CD14-positive monocyte (primary cell): ENCODE measurements around the gene EDARADD. TPM values are rescaled to one million over a fixed set of nuclear protein-coding genes. Genes with fewer than 3 reads are reported as not detected.

Experiments
- DNase-seq, 3 donors: peaks; one replicate each; pipeline ENCODE4 v3.0.0-alpha.2; 2011 to 2022
- H2AFZ ChIP-seq: 2 replicates; pipeline ENCODE4 v1.6.0; 2012; ENCODE audit warnings: mild to moderate bottlenecking, low read depth, low read length, inconsistent platforms; ENCODE audit not compliant: insufficient read depth, poor library complexity, severe bottlenecking
- H3K27ac ChIP-seq, 2 donors: 1 replicate in 1 of 2; 2 replicates in 1 of 2; pipeline ENCODE4 v1.5.1; 2012 to 2013; ENCODE audit warnings: low read length in 2 of 2, control low read depth in 1 of 2, inconsistent platforms in 1 of 2, low read depth in 1 of 2, mild to moderate bottlenecking in 1 of 2
- H3K27me3 ChIP-seq, 2 donors: one replicate each; pipeline versions ENCODE4 v1.6.0 to v1.6.1; 2011 to 2013; ENCODE audit warnings: low read length in 2 of 2; ENCODE audit not compliant: control insufficient read depth in 2 of 2, insufficient read depth in 2 of 2
- H3K36me3 ChIP-seq, 2 donors: replicated peaks in 1 of 2; 1 replicate in 1 of 2; 2 replicates in 1 of 2; pipeline versions ENCODE4 v1.5.1 to v1.6.1; 2012 to 2013; ENCODE audit warnings: low read length in 2 of 2, control low read depth in 1 of 2, inconsistent platforms in 1 of 2, mild to moderate bottlenecking in 1 of 2; ENCODE audit not compliant: insufficient read depth in 2 of 2, control insufficient read depth in 1 of 2
- H3K4me1 ChIP-seq, 2 donors: 1 replicate in 1 of 2; 2 replicates in 1 of 2; pipeline versions ENCODE4 v1.5.1 to v1.6.1; 2012 to 2013; ENCODE audit warnings: low read length in 2 of 2, control low read depth in 1 of 2, inconsistent platforms in 1 of 2, mild to moderate bottlenecking in 1 of 2, moderate library complexity in 1 of 2; ENCODE audit not compliant: insufficient read depth in 2 of 2, control insufficient read depth in 1 of 2
- H3K4me2 ChIP-seq: replicated peaks from 2 replicates; pipeline ENCODE3; 2012; ENCODE audit warnings: low read length, moderate library complexity, mild to moderate bottlenecking; ENCODE audit not compliant: poor library complexity, severe bottlenecking; ENCODE audit errors: extremely low read depth
- H3K4me3 ChIP-seq, 3 experiments: fragments of 200-600 bp in 1 of 3; sonication (generic) in 1 of 3; replicated peaks in 1 of 3; 1 replicate in 2 of 3; 2 replicates in 1 of 3; pipeline ENCODE4 v1.5.1; 2011 to 2013; ENCODE audit warnings: low read length in 3 of 3, mild to moderate bottlenecking in 3 of 3, control low read depth in 2 of 3, low read depth in 2 of 3, inconsistent platforms in 1 of 3, moderate library complexity in 1 of 3
- H3K79me2 ChIP-seq: 2 replicates; pipeline ENCODE4 v1.6.0; 2012; ENCODE audit warnings: mild to moderate bottlenecking, control low read depth, inconsistent platforms, low read length, moderate library complexity; ENCODE audit not compliant: insufficient read depth
- H3K9ac ChIP-seq: 2 replicates; pipeline ENCODE4 v1.6.0; 2017; ENCODE audit warnings: low read length, mild to moderate bottlenecking; ENCODE audit not compliant: insufficient read depth, poor library complexity, severe bottlenecking
- H3K9me3 ChIP-seq, 2 donors: replicated peaks in 1 of 2; 1 replicate in 1 of 2; 2 replicates in 1 of 2; pipeline versions ENCODE4 v1.5.1 to v1.6.1; 2012 to 2013; ENCODE audit warnings: low read length in 2 of 2, control low read depth in 1 of 2; ENCODE audit not compliant: control insufficient read depth in 1 of 2, insufficient read depth in 1 of 2
- H4K20me1 ChIP-seq: 2 replicates; pipeline ENCODE4 v1.6.0; 2012; ENCODE audit warnings: mild to moderate bottlenecking, low read length, control low read depth, moderate library complexity; ENCODE audit not compliant: insufficient read depth
- H3K27ac Mint-ChIP-seq, 7 donors: one replicate each; pipeline ENCODE4 v1.8.0; 2020; ENCODE audit warnings: mild to moderate bottlenecking in 7 of 7, mixed read lengths in 7 of 7, moderate library complexity in 6 of 7, inconsistent platforms in 2 of 7
- H3K27me3 Mint-ChIP-seq, 3 donors: one replicate each; pipeline ENCODE4 v1.8.0; 2021 to 2022; ENCODE audit warnings: low read depth in 3 of 3, mild to moderate bottlenecking in 3 of 3, mixed read lengths in 3 of 3, moderate library complexity in 3 of 3, inconsistent platforms in 1 of 3
- H3K36me3 Mint-ChIP-seq, 2 donors: one replicate each; pipeline ENCODE4 v1.8.0; 2020; ENCODE audit warnings: mixed read lengths in 2 of 2, inconsistent platforms in 1 of 2, mild to moderate bottlenecking in 1 of 2
- H3K4me1 Mint-ChIP-seq: one replicate; pipeline ENCODE4 v1.8.0; 2020; ENCODE audit warnings: mild to moderate bottlenecking, mixed read lengths
- H3K4me3 Mint-ChIP-seq, 2 donors: one replicate each; pipeline ENCODE4 v1.8.0; 2020; ENCODE audit warnings: mild to moderate bottlenecking in 2 of 2, mixed read lengths in 2 of 2, moderate library complexity in 1 of 2
- H3K9me3 Mint-ChIP-seq, 7 donors: one replicate each; pipeline ENCODE4 v1.8.0; 2020 to 2022; ENCODE audit warnings: mixed read lengths in 7 of 7, mild to moderate bottlenecking in 6 of 7, moderate library complexity in 6 of 7, inconsistent platforms in 2 of 7
- CTCF ChIP-seq: fragments of 200-600 bp; IDR thresholded peaks from one replicate; pipeline ENCODE4 v1.8.0; 2022; ENCODE audit warnings: antibody characterized with exemption, mild to moderate bottlenecking
- WGBS: methylation state at CpG from one replicate; pipeline ENCODE4 v1.1.5; 2013; ENCODE audit warnings: missing lambda C conversion rate; ENCODE audit not compliant: insufficient coverage; 5-methylcytosine and 5-hydroxymethylcytosine counted together
- intact Hi-C, 2 donors: fragments of 100-400 bp; cut with micrococcal nuclease; formaldehyde crosslinking; loops; one replicate each; pipeline versions ENCODE4 v1.15.0 to v1.15.1; 2023
- polyA plus RNA-seq, 3 donors: library from polyadenylated mRNA; depleted of rRNA in 1 of 3; unstranded in 2 of 3; stranded (reverse) in 1 of 3; fragments of 300-500 nt in 2 of 3; fragments of >200 nt in 1 of 3; fragmentation: Illumina TruSeq in 2 of 3; gene quantifications; 1 replicate in 2 of 3; 2 replicates in 1 of 3; pipeline ENCODE4 v1.2.3, GENCODE V29; 2012 to 2021

The EDARADD gene
- polyA plus RNA-seq, 3 donors = not detected

GRCh38 chr1:236397173-236397759 lies 3.2 kb downstream of the EDARADD start:
- H2AFZ ChIP-seq = no peak overlapping the region
- no peak for DNase-seq
- Mint-ChIP-seq H3K27ac (no peak overlapping the region), H3K4me1 (peaks cover 25% of the 10 kb centered on the region), H3K27me3 (peaks cover 10 to 31% (median 20%) of the 10 kb centered on the region in 3 donors), H3K36me3 (peaks cover 0 to 2% of the 10 kb centered on the region in 2 donors), H3K4me3 (no peak overlapping the region), H3K9me3 (peaks cover 0 to 4% (median 1%) of the 10 kb centered on the region in 7 donors)
- no peaks in the 10 kb centered on the region for H3K79me2 ChIP-seq
- WGBS = 97% methylated on average over 3 of the region's 4 CpGs
- H3K4me2 ChIP-seq = no peak overlapping the region
- no peak overlapping the region for H3K4me3 ChIP-seq
- H3K27ac ChIP-seq = no peak overlapping the region
- no peaks in the 10 kb centered on the region for H3K9me3 ChIP-seq
- no peaks in the 10 kb centered on the region for H3K36me3 ChIP-seq
- H3K27me3 ChIP-seq = peaks cover 7 to 9% of the 10 kb centered on the region in 2 donors
- intact Hi-C loops = no loop called here
- no peak overlapping the region for H3K9ac ChIP-seq
- peaks cover 21 to 30% of the 10 kb centered on the region in 2 donors for H3K4me1 ChIP-seq
- H4K20me1 ChIP-seq = no peaks in the 10 kb centered on the region
- no peak for TF ChIP-seq CTCF

GRCh38 chr1:236398538-236398937 lies 4.5 kb downstream of the EDARADD start:
- Histone ChIP-seq H3K9ac (no peak overlapping the region), H3K79me2 (no peaks in the 10 kb centered on the region), H3K36me3 (no peaks in the 10 kb centered on the region), H3K27me3 (peaks cover 7 to 9% of the 10 kb centered on the region in 2 donors), H3K4me3 (no peak overlapping the region), H3K27ac (no peak overlapping the region), H4K20me1 (no peaks in the 10 kb centered on the region), H3K4me1 (peaks cover 20 to 26% of the 10 kb centered on the region in 2 donors), H2AFZ (no peak overlapping the region), H3K9me3 (no peaks in the 10 kb centered on the region), H3K4me2 (no peak overlapping the region)
- intact Hi-C loops = no loop called here
- peaks cover 10 to 30% (median 16%) of the 10 kb centered on the region in 3 donors for H3K27me3 Mint-ChIP-seq
- TF ChIP-seq CTCF = no peak
- WGBS = 94% methylated on average over 5 of the region's 10 CpGs
- peaks cover 24% of the 10 kb centered on the region for H3K4me1 Mint-ChIP-seq
- peaks cover 0 to 2% of the 10 kb centered on the region in 2 donors for H3K36me3 Mint-ChIP-seq
- no peak for DNase-seq
- H3K9me3 Mint-ChIP-seq = peaks cover 0 to 4% (median 1%) of the 10 kb centered on the region in 7 donors
- no peak overlapping the region for H3K4me3 Mint-ChIP-seq
- H3K27ac Mint-ChIP-seq = no peak overlapping the region
